Measurements from ENCODE around the gene ROGDI. TPM values are rescaled to one million over a fixed set of nuclear protein-coding genes. Genes with fewer than 3 reads are reported as not detected.

Gene ROGDI
- total and polyA plus RNA-seq, 2 of the 13 experiments (the other 11 are each of a cell fraction or from before 2014, with no cell fraction given) = 19.2 to 42.1 TPM

DNA sequence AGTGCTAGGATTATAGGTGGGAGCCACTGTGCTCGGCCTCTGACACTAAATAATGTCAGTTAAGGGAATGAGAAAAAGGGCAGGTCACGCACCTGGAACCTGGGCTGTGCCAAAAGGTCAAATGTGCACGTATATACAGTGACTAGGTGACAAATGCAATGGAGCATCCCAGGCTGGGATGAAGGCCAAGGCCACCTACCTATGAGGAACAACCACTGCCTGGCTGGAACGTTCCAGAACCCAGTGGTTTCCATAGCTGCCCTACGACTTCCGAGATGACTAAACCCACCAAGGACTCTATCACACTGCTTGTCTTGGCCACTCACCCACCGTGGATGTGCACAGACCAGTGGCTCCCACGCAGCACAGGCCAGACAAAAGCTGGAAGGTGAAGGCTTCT is 51.5 kb downstream of the ROGDI start:
- no peak for DNase-seq (ENCODE audit: low spot score)
- Histone ChIP-seq H3K36me3 (replicated peaks in 1 of 2; ENCODE audit: control insufficient read depth in 1 of 2, insufficient read depth in 2 of 2, low read length in 2 of 2) (peaks cover 19 to 40% of the 10 kb centered on the region in 2 experiments), H3K9ac (ENCODE audit: insufficient read depth, low read depth, low read length) (no peak overlapping the region), H3K9me3 (ENCODE audit: low read length) (no peaks in the 10 kb centered on the region; the same call in 1 of the 2 replicates), H4K20me1 (ENCODE audit: insufficient read depth, low read length) (no peaks in the 10 kb centered on the region), H3K4me3 (replicated peaks in 1 of 3; ENCODE audit: insufficient read depth in 1 of 3, low read depth in 2 of 3, low read length in 3 of 3) (no peak overlapping the region), H2AFZ (ENCODE audit: low read length) (no peak overlapping the region), H3K4me1 (ENCODE audit: insufficient read depth, low read length) (no peaks in the 10 kb centered on the region), H3K27me3 (ENCODE audit: control insufficient read depth in 1 of 2, insufficient read depth in 2 of 2, low read length in 2 of 2) (no peaks in the 10 kb centered on the region), H3K4me2 (ENCODE audit: low read depth, low read length) (no peak overlapping the region), H3K27ac (ENCODE audit: extremely low read length, insufficient read depth, low read length) (no peak overlapping the region), H3K79me2 (ENCODE audit: insufficient read depth, low read length) (peaks cover 3% of the 10 kb centered on the region)
- intact Hi-C loops (cut with micrococcal nuclease; ENCODE audit: unreplicated experiment) = no loop called here
- TF ChIP-seq CHD4 (IDR thresholded peaks at IDR 0.05; ENCODE audit: borderline replicate concordance, low read length) (no peak), ZEB1 (IDR thresholded peaks at IDR 0.05; ENCODE audit: insufficient replicate concordance, low read depth) (no peak), HCFC1 (IDR thresholded peaks at IDR 0.05; ENCODE audit: low read depth, low read length) (no peak), BRCA1 (CRISPR knock-in tag; IDR thresholded peaks at IDR 0.05) (no peak)
- WGBS (ENCODE audit: low lambda C conversion rate) = 94% methylated on average over 8 of the region's 8 CpGs
- ChIA-PET CTCF (ENCODE audit: low intra/inter-chr PET ratio, low total read pairs) (no interaction called here), POLR2A (interaction anchor here (0.9 kb wide), 1 partner anchor 16 kb away, joined by 3 read pairs; no protein-coding TSS in a partner anchor)
- FAIRE-seq = no peak
- in situ Hi-C loops (cut with HindIII; ENCODE audit: extremely low pct_ligation_motif_present, low pct_unique_long_range_greater_than_20kb) = no loop called here
- no peak for ATAC-seq
- BruUV-seq (replicated peaks) = no TSS peak

DNA sequence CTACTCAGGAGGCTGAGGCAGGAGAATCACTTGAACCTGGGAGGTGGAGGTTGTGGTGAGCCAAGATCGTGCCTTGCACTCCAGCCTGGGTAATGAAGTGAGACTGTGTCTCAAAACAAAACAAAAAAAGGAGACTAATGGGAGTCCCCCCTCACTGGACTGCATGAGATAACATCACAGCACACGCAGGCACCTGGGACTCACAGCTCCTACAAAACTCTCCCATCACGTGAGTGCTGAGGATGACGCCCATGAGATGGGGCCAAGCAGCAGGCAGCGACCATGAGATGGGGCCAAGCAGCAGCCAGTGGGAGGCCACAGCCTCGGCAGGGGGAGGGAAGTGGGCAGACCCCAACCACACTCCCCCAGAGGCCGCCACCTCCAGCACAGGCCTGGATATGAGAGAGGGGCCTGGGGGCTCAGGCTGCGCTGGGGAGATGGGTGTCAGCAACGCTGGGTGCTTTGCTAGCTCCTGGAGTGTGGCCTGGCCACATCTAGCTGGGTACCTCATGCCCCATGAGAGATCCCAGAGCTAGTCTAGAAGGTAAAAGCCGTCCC is 52.7 kb downstream of the ROGDI start:
- Histone ChIP-seq H3K36me3 (replicated peaks in 1 of 2; ENCODE audit: control insufficient read depth in 1 of 2, insufficient read depth in 2 of 2, low read length in 2 of 2) (peaks cover 17 to 31% of the 10 kb centered on the region in 2 experiments), H3K27me3 (ENCODE audit: control insufficient read depth in 1 of 2, insufficient read depth in 2 of 2, low read length in 2 of 2) (no peaks in the 10 kb centered on the region), H3K9ac (ENCODE audit: insufficient read depth, low read depth, low read length) (no peak overlapping the region), H3K9me3 (ENCODE audit: low read length) (no peaks in the 10 kb centered on the region), H4K20me1 (ENCODE audit: insufficient read depth, low read length) (no peaks in the 10 kb centered on the region), H3K27ac (ENCODE audit: extremely low read length, insufficient read depth, low read length) (no peak overlapping the region), H3K79me2 (ENCODE audit: insufficient read depth, low read length) (no peaks in the 10 kb centered on the region), H2AFZ (ENCODE audit: low read length) (no peak overlapping the region), H3K4me3 (replicated peaks in 1 of 3; ENCODE audit: insufficient read depth in 1 of 3, low read depth in 2 of 3, low read length in 3 of 3) (no peak overlapping the region), H3K4me1 (ENCODE audit: insufficient read depth, low read length) (no peaks in the 10 kb centered on the region), H3K4me2 (ENCODE audit: low read depth, low read length) (no peak overlapping the region)
- intact Hi-C loops (cut with micrococcal nuclease; ENCODE audit: unreplicated experiment) = no loop called here
- POLR2A ChIA-PET = interaction anchor here (0.9 kb wide), 1 partner anchor 15 kb away, joined by 3 read pairs; no protein-coding TSS in a partner anchor
- CTCF ChIA-PET (ENCODE audit: low intra/inter-chr PET ratio, low total read pairs) = no interaction called here
- no TSS peak for BruUV-seq (replicated peaks)
- no peak for DNase-seq (ENCODE audit: low spot score)
- FAIRE-seq = no peak
- no peak for ATAC-seq
- WGBS (ENCODE audit: low lambda C conversion rate) = 98% methylated on average over 4 of the region's 10 CpGs
- in situ Hi-C loops (cut with HindIII; ENCODE audit: extremely low pct_ligation_motif_present, low pct_unique_long_range_greater_than_20kb) = no loop called here
- TF ChIP-seq AGO2 (optimal IDR thresholded peaks at IDR 0.05; ENCODE audit: low read depth, low read length) (peak; percentile 83), RBM39 (IDR thresholded peaks at IDR 0.05; ENCODE audit: low read depth, low read length, poor library complexity, severe bottlenecking) (no peak), TOPORS (CRISPR knock-in tag; IDR thresholded peaks at IDR 0.05) (no peak), MTF2 (CRISPR knock-in tag; IDR thresholded peaks at IDR 0.05; ENCODE audit: borderline replicate concordance) (no peak), XBP1 (CRISPR knock-in tag; IDR thresholded peaks at IDR 0.05) (no peak), RBFOX2 (IDR thresholded peaks at IDR 0.05; ENCODE audit: low read depth, low read length) (0 out of 2 replicates have a peak, but pooled peaks have one; percentile 17), PAWR (CRISPR knock-in tag; IDR thresholded peaks at IDR 0.05; ENCODE audit: borderline replicate concordance) (no peak), ZNF550 (CRISPR knock-in tag; IDR thresholded peaks at IDR 0.05; ENCODE audit: borderline replicate concordance) (no peak), ZNF615 (CRISPR knock-in tag; IDR thresholded peaks at IDR 0.05; ENCODE audit: borderline replicate concordance) (no peak)
- TF ChIP-seq, protein P1, sequence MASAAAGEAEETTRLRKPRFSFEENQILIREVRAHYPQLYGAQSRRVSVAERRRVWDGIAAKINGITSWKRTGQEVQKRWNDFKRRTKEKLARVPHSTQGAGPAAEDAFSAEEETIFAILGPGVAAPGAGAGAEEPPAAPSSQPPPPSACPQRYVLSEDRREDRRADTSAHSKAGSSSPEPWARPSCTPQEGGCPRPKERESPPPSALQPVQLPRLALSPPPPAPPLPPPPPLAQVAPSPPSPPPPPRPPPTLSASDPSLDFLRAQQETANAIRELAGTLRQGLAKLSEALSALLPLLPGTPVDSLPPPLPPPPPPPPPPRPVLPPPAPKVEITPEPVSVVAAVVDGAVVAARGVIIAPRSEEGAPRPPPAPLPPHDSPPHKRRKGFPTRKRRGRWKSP (CRISPR knock-in tag; IDR thresholded peaks at IDR 0.05) = no peak
- TF ChIP-seq, protein P2, sequence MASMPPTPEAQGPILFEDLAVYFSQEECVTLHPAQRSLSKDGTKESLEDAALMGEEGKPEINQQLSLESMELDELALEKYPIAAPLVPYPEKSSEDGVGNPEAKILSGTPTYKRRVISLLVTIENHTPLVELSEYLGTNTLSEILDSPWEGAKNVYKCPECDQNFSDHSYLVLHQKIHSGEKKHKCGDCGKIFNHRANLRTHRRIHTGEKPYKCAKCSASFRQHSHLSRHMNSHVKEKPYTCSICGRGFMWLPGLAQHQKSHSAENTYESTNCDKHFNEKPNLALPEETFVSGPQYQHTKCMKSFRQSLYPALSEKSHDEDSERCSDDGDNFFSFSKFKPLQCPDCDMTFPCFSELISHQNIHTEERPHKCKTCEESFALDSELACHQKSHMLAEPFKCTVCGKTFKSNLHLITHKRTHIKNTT (CRISPR knock-in tag; IDR thresholded peaks at IDR 0.05) = no peak
